Fibroblast of skin of left quadriceps (primary cell): ENCODE results near the gene DEFB126.
"Not testable (repeated sequence)": the region's sequence is repeated elsewhere in the genome, so short reads cannot be mapped to it uniquely, and the experiment has no call there.

ENCODE experiments used
- DNase-seq, 2 experiments: peaks; one replicate each; pipeline ENCODE4 v3.0.0-alpha.2; 2013; ENCODE audit warnings: low read depth in 2 of 2

The DEFB126 gene

DNA sequence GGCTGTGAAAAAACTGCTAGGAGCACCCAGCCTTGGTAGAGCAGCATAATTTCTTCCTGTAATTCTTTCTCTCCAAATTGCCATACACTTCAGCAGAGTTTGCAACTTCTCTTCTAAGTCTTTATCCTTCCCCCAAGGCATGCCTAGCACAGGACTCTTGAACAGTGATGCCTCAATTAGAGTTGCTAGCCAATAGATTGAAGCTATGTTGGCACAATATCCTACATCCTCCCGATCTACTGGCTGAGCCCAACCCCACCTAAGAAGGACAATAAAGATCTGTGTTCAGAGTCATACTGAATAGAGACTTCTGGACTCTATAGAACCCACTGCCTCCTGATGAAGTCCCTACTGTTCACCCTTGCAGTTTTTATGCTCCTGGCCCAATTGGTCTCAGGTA, at the start of gene DEFB126:
DEFB126 (plus strand) TSS at position 301 of the 400 bp plus-strand sequence; CDS start at position 340, 39 bp downstream.
- no peak for DNase-seq

DNA sequence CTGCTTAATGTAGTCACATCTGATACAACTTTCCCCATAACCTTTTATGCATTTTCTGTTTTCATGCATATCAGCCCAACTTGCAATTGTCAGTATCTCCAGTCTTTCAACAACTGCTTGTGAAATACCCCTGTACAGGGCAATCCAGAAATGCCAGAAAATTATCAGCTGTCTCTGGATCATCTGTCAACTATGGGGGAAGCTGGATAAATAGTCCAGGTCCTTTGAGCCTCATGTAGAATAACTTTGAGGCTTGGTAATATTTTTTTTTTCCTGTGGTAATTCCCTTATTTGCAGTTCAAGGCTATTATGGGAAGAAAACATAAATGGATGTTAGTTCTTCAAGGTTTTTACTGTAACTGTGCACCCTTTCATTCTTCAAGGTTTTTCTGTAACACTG, 48.7 kb upstream of the DEFB126 start:
- no peak for DNase-seq

DNA sequence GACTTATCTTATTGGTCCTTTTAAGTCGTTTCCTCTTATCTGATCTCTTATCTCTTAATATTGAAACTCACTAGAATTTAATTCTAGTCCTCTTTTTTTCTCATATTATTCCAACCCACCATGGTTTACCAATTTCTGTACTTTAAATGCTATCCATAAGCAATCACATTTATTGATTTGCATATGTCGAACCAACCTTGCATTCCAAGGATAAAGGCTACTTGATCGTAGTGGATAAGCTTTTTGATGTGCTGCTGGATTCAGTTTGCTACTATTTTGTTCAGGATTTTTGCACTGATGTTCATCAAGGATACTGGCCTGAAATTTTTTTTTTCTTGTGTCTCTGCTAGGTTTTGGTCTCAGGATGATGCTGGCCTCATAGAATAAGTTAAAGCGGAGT, 47.2 kb upstream of the DEFB126 start:
- DNase-seq, result no peak

DNA sequence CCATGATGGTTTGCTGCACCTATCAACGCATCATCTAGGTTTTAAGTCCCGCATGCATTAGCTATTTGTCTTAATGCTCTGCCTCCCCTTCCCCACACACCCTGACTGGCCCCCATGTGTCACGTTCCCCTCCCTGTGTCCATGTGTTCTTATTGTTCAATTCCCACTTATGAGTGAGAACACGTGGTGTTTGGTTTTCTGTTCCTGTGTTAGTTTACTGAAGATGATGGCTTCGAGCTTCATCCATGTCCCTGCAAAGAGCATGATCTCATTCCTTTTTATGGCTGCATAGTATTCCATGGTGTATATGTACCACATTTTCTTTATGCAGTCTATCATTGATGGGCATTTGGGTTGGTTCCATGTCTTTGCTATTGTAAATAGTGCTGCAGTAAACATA, 44.7 kb upstream of the DEFB126 start:
- not testable (repeated sequence) for DNase-seq

DNA sequence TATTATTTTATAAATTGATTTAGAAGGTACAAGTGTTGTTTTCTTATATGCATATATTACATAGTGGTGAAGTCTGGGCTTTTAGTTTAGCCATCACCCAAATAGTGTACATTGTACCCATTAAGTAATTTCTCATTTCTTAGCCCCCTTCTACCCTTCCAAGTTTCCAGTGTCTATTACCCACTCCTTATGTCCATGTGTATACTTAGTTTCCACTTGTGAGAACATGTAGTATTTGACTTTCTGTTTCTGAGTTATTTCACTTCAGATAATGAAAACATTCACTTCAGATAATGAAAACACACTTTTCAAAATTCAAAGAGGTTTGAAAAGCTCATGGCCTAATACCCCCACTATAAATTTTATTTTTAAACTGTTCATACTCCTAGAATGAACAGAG, 40.4 kb upstream of the DEFB126 start:
- no peak for DNase-seq

DNA sequence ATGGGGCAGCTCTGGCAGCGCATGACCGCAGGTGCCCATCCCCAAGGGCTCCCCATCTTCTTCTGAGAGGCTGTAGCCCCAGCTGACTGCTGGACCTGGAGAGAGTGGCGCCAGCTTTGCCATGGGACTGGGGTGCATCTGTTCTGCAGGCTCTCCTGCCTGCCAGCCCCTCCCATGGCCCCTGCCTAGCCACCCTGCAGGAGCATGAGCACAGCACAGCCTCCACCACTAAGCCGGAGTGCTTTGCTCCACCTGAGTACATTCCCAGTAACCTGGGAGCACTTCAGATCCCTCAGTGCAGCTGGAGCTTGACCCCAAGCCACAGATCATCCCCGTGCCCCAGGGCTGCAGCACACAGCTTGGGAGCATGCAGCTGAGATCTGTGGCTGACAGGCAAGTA, 38.9 kb upstream of the DEFB126 start:
- no peak for DNase-seq

DNA sequence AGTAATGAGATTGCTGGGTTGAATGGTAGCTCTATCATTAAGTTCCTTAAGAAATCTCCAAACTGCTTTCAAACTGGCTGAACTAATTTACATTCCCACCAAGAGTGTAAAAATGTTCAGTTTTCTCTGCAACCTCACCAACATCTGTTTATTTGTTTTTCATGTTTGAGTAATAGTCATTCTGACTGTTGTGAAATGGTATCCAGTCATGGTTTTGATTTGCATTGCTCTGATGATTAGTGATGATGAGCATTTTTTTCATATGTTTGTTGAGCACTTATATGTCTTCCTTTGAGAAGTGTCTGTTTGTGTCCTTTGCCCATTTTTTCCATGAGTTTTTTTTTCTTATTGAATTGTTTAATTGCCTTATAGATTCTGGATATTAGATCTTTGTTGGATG, 30.0 kb upstream of the DEFB126 start:
- no peak for DNase-seq

GRCh38 chr20:117518-117917, 24.9 kb upstream of the DEFB126 start:
- DNase-seq, result no peak

DNA sequence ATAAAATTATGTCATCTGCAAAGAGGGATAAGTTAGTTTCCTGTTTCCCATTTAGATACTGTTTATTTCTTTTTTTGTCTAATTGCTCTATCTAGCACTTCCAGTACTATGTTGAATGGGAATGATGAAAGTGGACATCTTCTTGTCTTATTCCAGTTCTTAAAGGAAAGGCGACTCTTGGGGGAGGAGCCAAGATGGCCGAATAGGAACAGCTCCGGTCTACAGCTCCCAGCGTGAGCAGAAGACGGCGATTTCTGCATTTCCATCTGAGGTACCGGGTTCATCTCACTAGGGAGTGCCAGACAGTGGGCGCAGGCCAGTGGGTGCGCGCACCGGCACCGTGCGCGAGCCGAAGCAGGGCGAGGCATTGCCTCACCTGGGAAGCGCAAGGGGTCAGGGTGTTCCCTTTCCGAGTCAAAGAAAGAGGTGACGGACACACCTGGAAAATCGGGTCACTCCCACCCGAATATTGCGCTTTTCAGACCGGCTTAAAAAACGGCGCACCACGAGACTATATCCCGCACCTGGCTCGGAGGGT, 12.5 kb upstream of the DEFB126 start:
- not testable (repeated sequence) for DNase-seq

DNA sequence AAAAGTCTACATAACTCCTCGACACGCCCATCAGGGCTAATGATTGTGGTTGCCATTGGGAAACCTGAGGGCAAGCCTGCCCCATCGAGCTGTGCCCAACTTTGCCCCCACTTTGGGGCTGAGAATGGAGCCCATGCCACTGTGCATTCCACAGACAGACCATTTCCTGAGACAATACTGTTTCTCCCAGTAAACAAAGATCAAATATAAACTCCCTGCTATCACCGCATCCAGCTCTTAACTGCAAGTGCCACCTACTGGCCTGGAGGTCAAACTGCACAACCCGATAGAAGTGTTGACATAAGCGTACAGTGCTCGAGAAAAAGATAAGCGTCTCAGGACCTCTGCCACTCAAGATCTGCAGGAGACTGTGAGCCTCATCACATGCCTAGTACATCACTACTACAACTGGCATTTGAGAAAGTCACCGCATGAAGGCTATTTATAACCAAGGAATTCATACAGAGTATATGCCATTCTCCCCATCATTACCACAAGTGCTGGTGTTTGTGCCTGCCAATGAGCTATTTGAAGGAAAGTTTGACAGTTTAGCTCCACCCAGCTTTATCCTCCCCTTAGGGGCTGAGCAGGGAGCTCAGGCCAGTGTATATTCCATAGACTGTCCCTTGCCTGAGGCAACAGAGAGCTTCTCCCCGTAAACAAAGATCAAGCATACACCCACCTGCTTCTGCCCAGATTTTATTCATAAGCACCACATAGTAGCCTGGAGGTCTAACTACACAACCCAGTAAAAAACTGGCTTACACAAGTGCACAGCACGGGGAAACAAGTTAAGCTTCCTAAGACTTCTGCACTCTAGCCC, 4.5 kb upstream of the DEFB126 start:
- no peak for DNase-seq

DNA sequence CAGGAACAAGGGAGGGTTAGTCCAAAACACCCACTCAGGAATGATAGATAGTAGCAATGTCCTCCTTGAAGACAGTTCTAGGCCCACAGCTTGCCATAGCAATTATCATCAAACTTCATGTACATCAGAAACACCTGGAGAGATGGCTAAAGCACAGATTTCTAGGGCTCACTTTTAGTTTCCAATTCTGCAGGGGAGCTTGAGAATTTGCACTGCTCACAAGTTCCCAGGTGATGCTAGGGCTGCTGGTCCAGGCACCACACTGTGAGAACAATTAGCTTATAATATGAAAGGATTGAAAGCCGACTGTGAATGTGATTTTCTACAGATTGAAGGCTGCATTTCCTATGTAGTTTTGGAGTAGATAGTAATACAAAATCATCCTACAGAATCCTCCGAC, 3.5 kb downstream of the DEFB126 start:
- DNase-seq, result no peak

GRCh38 chr20:152131-152530, 9.7 kb downstream of the DEFB126 start:
- DNase-seq, result no peak

DNA sequence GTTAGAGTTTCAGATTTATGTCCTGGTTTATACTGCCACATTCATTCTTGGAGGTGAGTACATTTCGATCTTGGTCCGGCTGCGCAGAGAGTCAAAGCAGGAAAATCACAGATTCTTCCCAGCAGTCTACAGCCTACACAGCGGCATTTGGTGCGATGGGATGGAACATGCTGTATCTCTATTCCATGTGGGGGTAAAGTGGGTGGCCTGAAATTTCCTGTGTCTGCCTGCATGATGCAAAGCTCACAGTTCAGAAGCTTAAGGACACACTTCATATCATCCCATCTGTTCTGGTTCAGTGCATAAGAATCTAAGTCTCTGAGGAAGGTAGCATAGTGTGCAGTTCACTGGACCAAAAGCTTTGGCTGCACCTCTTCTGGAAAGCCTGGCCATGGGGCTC, 14.8 kb downstream of the DEFB126 start, which contains the start of gene DEFB127:
DEFB127 (plus strand) TSS at position 301 of the 400 bp plus-strand sequence; CDS start at position 392, 91 bp downstream.
- no peak for DNase-seq

- no peak for DNase-seq
Measured at GRCh38 chr20:164618-165017, 22.2 kb downstream of the DEFB126 start.

DNA sequence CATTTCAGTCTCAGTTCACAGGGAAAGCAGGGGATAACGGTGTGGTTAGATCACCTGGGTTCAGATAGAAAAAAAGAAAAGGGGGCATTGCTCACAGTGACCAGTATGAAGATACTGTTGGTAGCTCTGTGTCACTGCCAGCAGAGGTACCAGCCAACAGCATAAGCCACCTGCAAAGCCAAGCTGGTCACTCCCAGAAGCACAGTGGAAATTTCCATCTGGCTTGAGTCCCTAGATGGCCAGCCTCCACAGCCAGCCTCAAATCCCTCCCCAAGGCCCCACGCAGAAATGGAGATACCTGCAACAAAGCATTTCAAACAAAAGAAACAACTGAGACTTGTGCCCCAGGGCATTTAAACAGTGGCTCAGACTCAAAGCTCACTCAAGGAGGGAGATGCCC, 26.5 kb downstream of the DEFB126 start:
- no peak for DNase-seq

GRCh38 chr20:184288-184687, 41.9 kb downstream of the DEFB126 start:
- DNase-seq, result no peak

- DNase-seq, result no peak
Measured at GRCh38 chr20:187733-188132, 45.3 kb downstream of the DEFB126 start.

- no peak for DNase-seq
Measured at GRCh38 chr20:189611-190010, 47.2 kb downstream of the DEFB126 start, which contains the start of gene DEFB128. DEFB128 (minus strand) TSS chr20:189711; CDS start chr20:189623, 88 bp downstream.
